PC-9 (cell line): ENCODE measurements around the gene EPB41L4A. TPM values are rescaled to one million over a fixed set of nuclear protein-coding genes. Genes with fewer than 3 reads are reported as not detected.

Experiments
- BruUV-seq: library from RNA; stranded (reverse); fragments of 400-500 nt; replicated peaks from 2 replicates; lab custom pipeline; 2021; lab: Mats Ljungman, UMichigan
- CTCF ChIA-PET: fragments of 300-600 bp; sonication (Branson Sonifier 250); formaldehyde crosslinking; loops from one replicate; lab custom pipeline; 2022; ENCODE audit warnings: antibody characterized with exemption; lab: Charles Lee
- POLR2A ChIA-PET: fragments of 300-600 bp; sonication (Branson Sonifier 250); formaldehyde crosslinking; loops from one replicate; lab custom pipeline; 2022; ENCODE audit warnings: antibody characterized with exemption; ENCODE audit not compliant: unreplicated experiment; lab: Charles Lee
- DNase-seq, 2 experiments: peaks; one replicate each; pipeline versions ENCODE4 v3.0.0 to v3.0.0-alpha.2; 2015 to 2022; ENCODE audit warnings: mixed read lengths in 1 of 2
- H2AFZ ChIP-seq: fragments of 200-600 bp; sonication (generic); 2 replicates; pipeline ENCODE4 v1.8.1; 2017; ENCODE audit warnings: antibody characterized with exemption
- H3F3A ChIP-seq: fragments of 200-600 bp; sonication (generic); 2 replicates; pipeline ENCODE4 v1.8.1; 2017; ENCODE audit warnings: antibody characterized with exemption, mild to moderate bottlenecking, low read depth; ENCODE audit not compliant: insufficient read depth
- H3K27ac ChIP-seq: fragments of 200-600 bp; sonication (generic); 2 replicates; pipeline ENCODE4 v1.6.1; 2016; ENCODE audit warnings: mixed run types
- H3K27me3 ChIP-seq: fragments of 200-600 bp; sonication (generic); 2 replicates; pipeline ENCODE4 v1.6.1; 2016; ENCODE audit warnings: low read depth, mixed run types; ENCODE audit not compliant: insufficient read depth
- H3K36me3 ChIP-seq: fragments of 200-600 bp; sonication (generic); 2 replicates; pipeline ENCODE4 v1.6.1; 2016; ENCODE audit warnings: low read depth, mixed run types
- H3K4me1 ChIP-seq: fragments of 200-600 bp; sonication (generic); replicated peaks from 2 replicates; pipeline ENCODE4 v1.6.1; 2016; ENCODE audit warnings: mixed run types; ENCODE audit not compliant: insufficient read depth
- H3K4me2 ChIP-seq: fragments of 200-600 bp; sonication (generic); 2 replicates; pipeline ENCODE4 v1.6.1; 2017; ENCODE audit warnings: mixed run types
- H3K4me3 ChIP-seq: fragments of 200-600 bp; sonication (generic); 2 replicates; pipeline ENCODE4 v1.6.1; 2016; ENCODE audit warnings: mixed run types
- H3K79me2 ChIP-seq: fragments of 200-600 bp; sonication (generic); 2 replicates; pipeline ENCODE4 v1.6.1; 2017; ENCODE audit warnings: low read depth, mixed run types
- H3K9me2 ChIP-seq: fragments of 200-600 bp; sonication (generic); 2 replicates; pipeline ENCODE4 v1.8.1; 2017; ENCODE audit warnings: mild to moderate bottlenecking; ENCODE audit not compliant: insufficient read depth
- H3K9me3 ChIP-seq: fragments of 200-600 bp; sonication (generic); 2 replicates; pipeline ENCODE4 v1.8.1; 2016; ENCODE audit warnings: low read depth; ENCODE audit not compliant: insufficient read depth
- H4K20me1 ChIP-seq: fragments of 200-600 bp; sonication (generic); 2 replicates; pipeline ENCODE4 v1.8.1; 2017; ENCODE audit not compliant: insufficient read depth
- EZH2 ChIP-seq: fragments of 200-600 bp; sonication (generic); IDR thresholded peaks from 2 replicates; pipeline ENCODE4 v1.8.0; 2017; ENCODE audit warnings: antibody characterized with exemption, low read depth
- intact Hi-C: fragments of 100-400 bp; cut with micrococcal nuclease; formaldehyde crosslinking; loops from one replicate; pipeline ENCODE4 v1.10.0; 2022; ENCODE audit not compliant: unreplicated experiment
- total RNA-seq: library from RNA; stranded (reverse); gene quantifications from 2 replicates; pipeline ENCODE4 v1.2.3, GENCODE V29; 2021
- TF ChIP-seq, protein P1 (sequence below): fragments of 200-600 bp; sonication (generic); conservative IDR thresholded peaks from 2 replicates; pipeline ENCODE4 v1.6.1; 2017; ENCODE audit warnings: mixed run types, antibody characterized with exemption, mild to moderate bottlenecking, moderate library complexity

The EPB41L4A gene
- total RNA-seq, 1 experiment from 2014 or later = 9.4 TPM

DNA sequence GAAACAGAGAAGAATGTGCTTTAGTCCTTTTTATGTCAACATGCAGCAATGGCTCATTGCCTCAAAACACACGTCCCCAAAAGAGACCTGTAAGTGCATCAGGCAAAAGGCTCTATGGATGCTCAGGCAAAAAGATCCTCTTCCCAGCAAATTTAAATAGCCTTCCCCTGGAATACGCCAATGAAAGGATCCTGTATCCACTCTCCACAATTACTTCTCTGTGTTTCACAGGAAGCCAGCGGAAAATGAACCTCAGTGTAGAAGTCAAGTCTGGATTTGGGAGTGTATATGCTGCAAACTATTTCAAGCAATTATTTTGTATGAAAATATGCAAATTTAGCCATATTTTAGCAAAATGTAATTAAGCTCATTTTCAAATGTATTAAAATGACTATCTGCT lies 217.9 kb downstream of the EPB41L4A start:
- TF ChIP-seq EZH2 = no peak
- TF ChIP-seq, protein P1, sequence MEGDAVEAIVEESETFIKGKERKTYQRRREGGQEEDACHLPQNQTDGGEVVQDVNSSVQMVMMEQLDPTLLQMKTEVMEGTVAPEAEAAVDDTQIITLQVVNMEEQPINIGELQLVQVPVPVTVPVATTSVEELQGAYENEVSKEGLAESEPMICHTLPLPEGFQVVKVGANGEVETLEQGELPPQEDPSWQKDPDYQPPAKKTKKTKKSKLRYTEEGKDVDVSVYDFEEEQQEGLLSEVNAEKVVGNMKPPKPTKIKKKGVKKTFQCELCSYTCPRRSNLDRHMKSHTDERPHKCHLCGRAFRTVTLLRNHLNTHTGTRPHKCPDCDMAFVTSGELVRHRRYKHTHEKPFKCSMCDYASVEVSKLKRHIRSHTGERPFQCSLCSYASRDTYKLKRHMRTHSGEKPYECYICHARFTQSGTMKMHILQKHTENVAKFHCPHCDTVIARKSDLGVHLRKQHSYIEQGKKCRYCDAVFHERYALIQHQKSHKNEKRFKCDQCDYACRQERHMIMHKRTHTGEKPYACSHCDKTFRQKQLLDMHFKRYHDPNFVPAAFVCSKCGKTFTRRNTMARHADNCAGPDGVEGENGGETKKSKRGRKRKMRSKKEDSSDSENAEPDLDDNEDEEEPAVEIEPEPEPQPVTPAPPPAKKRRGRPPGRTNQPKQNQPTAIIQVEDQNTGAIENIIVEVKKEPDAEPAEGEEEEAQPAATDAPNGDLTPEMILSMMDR = no peak
- no peak overlapping the region for H3K4me3 ChIP-seq
- no peaks in the 10 kb centered on the region for H3K36me3 ChIP-seq
- H3K79me2 ChIP-seq = no peaks in the 10 kb centered on the region
- no peaks in the 10 kb centered on the region for H3K9me2 ChIP-seq
- no peaks in the 10 kb centered on the region for H3K27me3 ChIP-seq
- ChIA-PET POLR2A (no interaction called here), CTCF (no interaction called here)
- DNase-seq = no peak
- no TSS peak for BruUV-seq
- H3K27ac ChIP-seq = no peak overlapping the region
- H2AFZ ChIP-seq = no peak overlapping the region
- H3K9me3 ChIP-seq = no peaks in the 10 kb centered on the region
- H3F3A ChIP-seq = no peaks in the 10 kb centered on the region
- intact Hi-C loops = no loop called here
- H4K20me1 ChIP-seq = no peaks in the 10 kb centered on the region
- no peak overlapping the region for H3K4me2 ChIP-seq
- 0 out of 2 replicates have a peak, but pooled peaks cover 10% of the 10 kb centered on the region for H3K4me1 ChIP-seq

DNA sequence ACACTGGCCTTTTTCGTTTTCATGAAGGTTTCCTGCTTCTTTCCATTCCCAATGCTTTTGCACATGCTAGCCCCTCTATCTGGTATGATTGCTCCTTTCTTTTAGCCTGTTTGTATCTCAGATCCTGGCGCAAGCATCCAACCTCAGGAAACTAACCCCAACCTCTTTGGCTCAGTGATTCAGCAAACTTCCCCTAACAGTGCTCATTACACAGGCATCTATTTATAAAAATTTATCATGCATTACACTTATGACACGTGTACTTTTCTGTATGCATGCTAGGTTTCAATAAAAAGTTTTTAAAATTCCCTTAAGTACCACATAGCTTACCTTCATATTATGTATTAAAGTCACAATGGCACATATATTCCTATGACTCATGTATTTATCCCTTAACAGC lies 218.9 kb downstream of the EPB41L4A start:
- no peaks in the 10 kb centered on the region for H4K20me1 ChIP-seq
- POLR2A ChIA-PET = no interaction called here
- no peaks in the 10 kb centered on the region for H3K79me2 ChIP-seq
- H3K9me3 ChIP-seq = no peaks in the 10 kb centered on the region
- DNase-seq = no peak
- intact Hi-C loops = no loop called here
- no peaks in the 10 kb centered on the region for H3K9me2 ChIP-seq
- no peaks in the 10 kb centered on the region for H3K27me3 ChIP-seq
- no peaks in the 10 kb centered on the region for H3K36me3 ChIP-seq
- no peak overlapping the region for H3K4me2 ChIP-seq
- no peak overlapping the region for H3K4me3 ChIP-seq
- H3K27ac ChIP-seq = no peak overlapping the region
- no peak overlapping the region for H2AFZ ChIP-seq
- CTCF ChIA-PET = no interaction called here
- no peak for TF ChIP-seq EZH2
- TF ChIP-seq, protein P1 = no peak
- H3K4me1 ChIP-seq = 0 out of 2 replicates have a peak, but pooled peaks cover 10% of the 10 kb centered on the region
- BruUV-seq = no TSS peak
- no peaks in the 10 kb centered on the region for H3F3A ChIP-seq

DNA sequence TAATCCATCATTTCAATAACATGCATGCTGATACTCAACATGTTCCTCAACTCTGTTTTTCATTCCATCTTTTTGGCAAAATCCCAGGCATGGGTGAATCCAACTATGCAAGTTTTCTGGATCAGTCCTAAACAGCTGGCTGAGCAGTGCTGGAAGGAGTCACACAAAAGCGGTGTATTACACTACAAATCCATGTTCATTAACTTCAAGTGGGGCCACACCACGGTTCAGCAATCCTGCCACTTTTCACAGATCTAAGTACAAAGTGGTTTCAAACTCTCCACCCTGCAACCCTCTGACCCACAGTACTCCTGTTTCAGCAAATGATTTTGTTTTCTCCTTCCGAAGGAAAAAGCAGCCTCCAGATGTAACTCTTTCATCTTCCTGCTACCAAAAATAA lies 222.5 kb downstream of the EPB41L4A start:
- TF ChIP-seq EZH2 = no peak
- TF ChIP-seq, protein P1 = no peak
- ChIA-PET POLR2A (no interaction called here), CTCF (no interaction called here)
- Histone ChIP-seq H3K36me3 (no peaks in the 10 kb centered on the region), H3F3A (no peaks in the 10 kb centered on the region), H2AFZ (no peak overlapping the region), H3K9me3 (no peaks in the 10 kb centered on the region), H3K9me2 (no peaks in the 10 kb centered on the region), H3K27ac (no peak overlapping the region), H4K20me1 (no peaks in the 10 kb centered on the region), H3K4me3 (no peak overlapping the region), H3K4me1 (no peaks in the 10 kb centered on the region), H3K27me3 (no peaks in the 10 kb centered on the region), H3K79me2 (no peaks in the 10 kb centered on the region), H3K4me2 (no peak overlapping the region)
- intact Hi-C loops = no loop called here
- no peak for DNase-seq
- no TSS peak for BruUV-seq
